ENCODE results near the gene H2BK1.
A peak's percentile ranks its signal among the peaks of the same experiment; 100 is the strongest.

The H2BK1 gene

GRCh38 chr7:151210087-151210854, at the start of gene H2BK1:
Gene H2BK1, minus strand, starts transcription at chr7:151210488. Its CDS starts 170 bp downstream, at chr7:151210318.
- DNase-seq (ENCODE audit: low spot score) = peak; percentile 19

- DNase-seq (ENCODE audit: low spot score) = no peak
Measured at GRCh38 chr7:151257990-151258389, 47.7 kb upstream of the H2BK1 start.

DNA sequence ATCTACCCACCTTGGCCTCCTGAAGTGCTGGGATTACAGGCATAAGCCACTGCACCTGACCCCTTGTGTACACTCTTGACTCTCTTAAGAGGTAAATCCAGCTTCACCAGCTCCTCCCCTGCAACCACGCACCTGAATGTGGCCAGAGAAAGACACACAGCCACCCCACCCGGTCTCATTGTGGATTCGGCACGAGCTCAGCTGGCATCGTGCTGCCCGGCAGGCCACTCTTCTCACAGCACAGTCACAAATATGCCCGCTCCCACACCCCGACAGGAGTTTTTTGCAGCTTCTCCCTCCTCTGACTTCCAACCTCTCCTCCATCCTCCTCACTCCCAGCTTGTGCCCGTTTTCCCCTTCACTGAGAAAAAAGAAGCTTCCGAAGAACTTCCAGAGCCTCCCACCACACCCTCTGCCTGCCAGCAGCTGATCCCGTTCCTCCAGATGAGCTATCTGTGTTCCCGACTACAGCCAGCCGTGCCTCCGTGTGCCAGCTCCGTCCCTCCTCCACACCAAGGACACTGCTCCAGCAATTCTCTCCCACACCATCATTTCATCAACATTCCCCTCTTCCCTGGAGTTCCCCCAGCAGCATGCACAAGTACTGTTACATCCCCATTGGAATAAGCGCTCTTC, 46.2 kb upstream of the H2BK1 start:
- no peak for DNase-seq (ENCODE audit: low spot score)

- no peak for DNase-seq (ENCODE audit: low spot score)
Measured at GRCh38 chr7:151255390-151255789, 45.1 kb upstream of the H2BK1 start.

DNA sequence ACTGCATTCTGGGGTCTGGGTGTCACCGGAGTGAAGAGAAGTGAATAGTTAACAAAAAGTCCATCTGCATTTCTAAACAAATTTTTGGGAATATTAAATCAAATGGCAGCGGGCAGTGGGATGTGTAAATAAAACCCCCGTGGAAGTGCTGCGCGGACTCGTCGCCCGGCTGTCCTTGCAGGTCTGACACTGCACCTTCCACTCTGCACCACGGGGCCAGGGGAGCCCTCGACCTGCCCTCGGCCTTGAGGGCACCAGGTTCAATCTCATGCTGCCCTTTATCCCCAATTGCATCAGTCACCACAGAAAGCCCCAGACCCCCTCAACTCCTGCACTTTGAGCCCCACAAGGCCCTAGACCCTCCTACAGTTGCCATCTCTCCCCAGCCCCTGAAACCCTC, 44.6 kb upstream of the H2BK1 start:
- DNase-seq (ENCODE audit: low spot score) = no peak

DNA sequence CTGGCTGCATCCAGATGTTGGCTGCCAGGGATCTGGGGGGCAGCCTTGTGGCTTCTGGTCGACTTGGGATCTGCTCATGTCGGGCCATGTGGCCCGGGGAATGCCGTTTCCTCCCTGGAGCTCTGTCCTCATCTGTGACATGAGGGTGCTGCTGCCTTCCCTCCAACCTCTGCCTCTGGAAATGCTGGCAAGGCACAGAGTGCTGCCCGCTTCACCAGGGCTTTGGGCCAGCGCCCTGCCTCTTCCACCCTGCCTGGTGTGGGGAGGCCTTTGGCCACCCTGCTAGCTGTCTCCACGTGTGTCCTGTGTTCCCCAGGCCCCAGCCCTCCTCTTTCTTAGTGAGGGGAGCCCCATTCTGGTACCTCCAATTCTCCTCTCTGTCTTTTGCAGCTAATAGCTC, 44.0 kb upstream of the H2BK1 start:
- DNase-seq (ENCODE audit: low spot score) = no peak

- DNase-seq (ENCODE audit: low spot score) = no peak
Measured at GRCh38 chr7:151252961-151253711, 42.8 kb upstream of the H2BK1 start.

GRCh38 chr7:151252561-151252835, 42.2 kb upstream of the H2BK1 start:
- DNase-seq (ENCODE audit: low spot score) = no peak

DNA sequence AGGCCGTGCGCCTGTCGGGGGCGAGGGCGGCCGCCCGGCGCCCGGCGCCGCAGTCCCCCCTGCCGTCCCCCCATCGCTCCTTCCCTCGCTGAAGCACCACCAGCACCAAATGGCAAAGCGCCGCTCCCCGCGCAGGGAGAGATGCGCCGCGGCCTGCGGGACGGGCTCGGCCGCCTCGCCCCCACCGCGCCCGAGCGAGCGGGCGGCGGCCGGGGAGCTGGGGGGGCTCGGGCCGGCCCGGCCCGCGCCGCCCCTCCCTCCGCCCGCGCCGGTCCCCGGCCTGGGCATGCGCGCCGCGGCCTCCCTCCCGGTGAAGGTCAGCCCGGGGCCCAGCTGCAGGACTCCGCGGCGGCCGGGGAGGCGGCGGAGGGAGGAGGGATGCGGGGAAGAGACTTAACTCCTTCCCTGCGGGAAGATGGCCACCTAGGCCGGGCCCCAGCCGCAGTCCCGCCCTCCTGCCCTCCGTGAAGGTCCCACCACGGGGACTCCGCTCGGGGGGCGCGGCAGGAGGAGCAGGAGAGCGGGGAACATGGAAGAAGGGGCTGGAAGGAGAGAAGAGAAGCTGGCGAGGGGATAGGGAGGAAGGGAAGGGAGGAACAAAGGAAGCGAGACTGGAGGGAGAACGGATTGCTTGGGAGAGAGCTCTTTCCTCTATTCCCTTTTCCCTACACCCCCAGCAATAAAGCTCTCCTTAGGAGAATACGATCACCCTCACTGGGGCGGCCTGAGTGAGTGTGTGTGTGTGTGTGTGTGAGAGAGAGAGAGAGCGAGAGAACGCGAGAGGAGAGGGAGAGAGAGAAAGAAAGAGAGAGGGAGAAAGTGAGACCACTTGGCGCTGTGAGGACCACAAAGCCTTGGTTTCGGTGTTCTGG, 41.6 kb upstream of the H2BK1 start:
- DNase-seq (ENCODE audit: low spot score) = no peak

DNA sequence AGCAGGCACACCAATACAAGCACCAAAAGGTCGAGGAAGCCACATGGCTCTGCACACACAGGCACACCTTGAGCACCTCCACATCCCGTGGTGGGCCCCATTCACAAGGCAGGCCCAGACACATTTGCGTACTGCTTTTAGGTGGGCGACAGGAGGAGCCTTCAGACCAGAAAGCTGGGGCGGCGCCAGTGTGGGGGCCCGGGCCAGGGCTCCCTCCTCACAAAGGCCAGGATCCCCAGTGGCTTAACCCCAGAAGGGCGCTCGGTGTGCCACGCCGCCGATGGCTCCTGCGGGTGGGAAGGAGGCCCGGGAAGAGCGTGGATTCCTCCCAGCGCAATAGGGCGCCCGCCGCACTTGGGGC, 41.0 kb upstream of the H2BK1 start:
- DNase-seq (ENCODE audit: low spot score) = no peak

DNA sequence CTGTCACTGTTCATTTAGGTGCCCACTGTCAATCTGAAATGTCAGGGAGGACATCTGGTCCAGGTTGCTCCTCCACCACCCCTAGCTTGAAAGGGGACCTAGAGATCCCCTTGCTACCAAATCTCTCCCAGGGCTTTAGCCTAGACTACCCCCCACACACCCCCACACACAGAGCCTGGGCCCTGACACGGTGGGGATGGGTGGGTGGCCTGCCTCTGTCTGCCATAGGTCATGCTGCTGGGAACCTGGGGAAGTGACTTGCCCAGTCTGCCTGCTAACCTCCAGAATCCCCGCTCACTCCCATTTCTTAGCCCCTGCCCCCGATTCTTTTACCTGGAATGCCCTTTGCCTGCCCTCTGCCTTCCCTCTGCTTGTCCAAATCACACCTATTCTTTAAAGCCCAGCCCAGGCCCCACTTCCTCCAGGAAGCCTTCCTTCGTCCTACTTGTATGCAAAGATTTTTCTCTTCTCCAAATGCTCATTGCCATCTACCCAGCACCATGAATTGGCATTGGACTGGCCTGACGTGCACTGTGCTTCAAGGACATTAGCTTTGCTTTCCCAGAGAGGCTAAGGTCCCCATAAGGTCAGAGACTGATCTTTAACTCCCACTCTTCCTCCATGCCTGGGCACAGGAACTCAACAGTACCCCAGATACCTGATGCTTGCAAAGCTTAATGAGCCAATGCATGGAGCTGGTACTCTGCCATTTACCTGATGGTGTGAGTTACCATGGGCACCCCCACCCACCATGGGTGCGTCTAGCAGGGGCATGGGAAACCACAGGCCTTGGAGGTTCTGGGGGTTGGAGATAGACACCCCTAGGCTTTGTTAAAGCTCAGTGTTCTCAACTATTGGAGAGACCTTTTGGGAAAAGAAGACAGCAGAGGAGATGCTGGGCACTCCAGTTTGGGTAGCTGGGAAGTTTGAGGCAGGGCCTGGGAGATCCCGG, 40.2 kb upstream of the H2BK1 start:
- no peak for DNase-seq (ENCODE audit: low spot score)

GRCh38 chr7:151249732-151250072, 39.4 kb upstream of the H2BK1 start:
- DNase-seq (ENCODE audit: low spot score) = no peak

DNA sequence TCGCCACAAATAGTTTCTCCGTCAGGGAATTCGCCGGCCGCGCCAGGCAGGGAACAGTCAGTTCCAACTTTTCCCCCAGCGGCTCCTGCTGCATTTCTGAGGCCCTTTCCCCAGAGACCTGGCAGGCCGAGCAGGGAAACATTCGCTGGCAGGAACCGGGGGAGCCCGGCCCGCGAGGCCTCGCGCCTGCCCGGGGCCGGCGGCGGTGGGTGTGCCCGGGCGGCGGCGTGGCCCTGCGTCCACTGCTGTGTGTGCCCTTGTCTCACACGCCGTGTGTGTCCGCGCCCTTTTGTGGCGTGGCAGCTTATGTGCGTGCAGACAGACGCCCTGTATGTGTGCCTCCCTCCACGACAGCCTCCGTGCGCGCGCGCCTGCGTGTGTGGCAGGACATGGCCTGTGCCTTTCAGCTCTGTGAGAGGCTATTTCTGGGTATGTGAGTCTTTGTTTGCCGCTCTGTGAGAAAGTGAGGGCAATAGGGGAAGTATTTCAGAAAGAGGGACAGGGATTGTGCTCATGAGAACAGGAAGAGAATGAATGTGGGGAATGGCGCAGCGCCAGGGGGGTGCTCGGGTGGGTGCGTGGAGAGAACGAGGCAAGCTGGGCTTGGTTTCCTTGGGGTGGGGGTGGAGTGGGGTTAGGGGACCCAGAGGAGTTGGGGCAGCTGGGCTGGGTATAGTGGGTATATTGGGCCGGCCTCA, 38.9 kb upstream of the H2BK1 start:
- DNase-seq (ENCODE audit: low spot score) = peak; percentile 65

- DNase-seq (ENCODE audit: low spot score) = no peak
Measured at GRCh38 chr7:151248346-151249033, 38.2 kb upstream of the H2BK1 start, which contains the start of gene SMARCD3. Gene SMARCD3, minus strand, starts transcription at chr7:151248694. Its CDS starts 132 bp downstream, at chr7:151248562.

DNA sequence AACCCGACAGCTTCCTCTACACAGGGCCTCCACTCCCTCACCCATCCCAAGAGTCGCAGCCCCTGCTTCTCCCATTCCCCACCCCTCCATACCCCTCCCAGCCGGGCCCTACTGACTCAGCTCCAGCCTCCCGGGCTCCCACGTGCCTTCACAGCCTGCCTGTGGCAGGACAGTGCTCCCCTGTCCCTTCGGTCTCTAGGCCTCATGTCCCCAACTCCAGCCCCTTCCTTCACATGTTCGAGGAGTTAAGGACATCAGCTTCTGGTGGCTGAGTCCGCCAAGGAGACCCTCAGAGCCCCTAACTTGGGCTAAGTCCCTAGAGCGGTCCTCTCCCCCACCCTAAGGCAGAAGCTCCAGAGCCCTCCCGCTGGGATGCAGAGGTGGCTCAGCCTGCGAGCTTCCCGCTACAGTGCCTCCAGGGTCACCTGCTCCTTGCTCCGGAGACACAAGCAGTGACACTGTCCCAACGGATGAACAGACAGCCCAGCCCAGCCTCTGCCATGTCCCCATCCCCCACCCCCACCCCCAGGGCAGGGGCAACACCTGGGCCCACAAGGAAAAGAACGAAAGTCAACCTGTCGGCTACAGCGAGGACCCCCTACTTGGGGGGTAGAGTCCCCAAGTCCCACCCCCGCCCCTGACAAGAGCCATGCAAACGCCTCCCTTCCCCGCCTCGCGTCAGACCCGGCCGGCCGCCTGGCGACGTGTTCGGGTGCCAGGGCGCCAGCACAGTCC, 37.5 kb upstream of the H2BK1 start:
- no peak for DNase-seq (ENCODE audit: low spot score)

DNA sequence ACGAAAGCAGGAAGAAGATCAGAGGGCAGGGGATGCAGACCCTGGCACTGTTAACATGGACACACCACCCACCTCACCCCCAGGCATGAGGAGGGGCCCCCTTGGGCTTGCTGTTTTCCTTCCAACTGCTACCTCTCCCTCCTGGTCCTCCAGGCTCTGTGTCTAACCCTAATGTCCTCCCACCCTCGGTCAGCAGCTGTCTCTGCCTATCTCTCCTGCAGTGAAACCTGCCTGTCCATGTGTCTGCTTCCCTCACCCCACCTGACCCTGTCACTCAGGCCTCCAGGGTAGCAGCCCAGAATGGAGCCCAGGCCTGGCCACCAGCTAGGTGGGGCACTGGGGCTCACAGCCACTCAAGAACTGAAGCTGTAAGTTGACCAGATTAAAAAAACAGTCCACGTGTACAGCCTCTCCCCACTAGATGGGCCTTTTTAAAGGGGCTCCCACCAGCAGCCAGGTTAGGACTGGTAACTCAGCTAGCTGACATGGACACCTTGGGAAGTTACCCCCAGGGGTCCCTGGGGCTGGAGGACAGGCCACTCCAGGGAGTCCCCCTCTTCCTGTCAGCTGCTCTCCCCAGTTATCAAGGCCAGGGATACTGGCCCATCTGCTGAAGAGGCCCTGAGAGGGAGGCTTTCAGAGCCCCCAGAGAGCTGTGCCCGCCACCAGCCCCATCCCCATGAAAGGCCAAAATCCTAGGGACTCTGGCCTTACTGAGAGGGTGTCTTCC, 36.7 kb upstream of the H2BK1 start:
- DNase-seq (ENCODE audit: low spot score) = no peak

DNA sequence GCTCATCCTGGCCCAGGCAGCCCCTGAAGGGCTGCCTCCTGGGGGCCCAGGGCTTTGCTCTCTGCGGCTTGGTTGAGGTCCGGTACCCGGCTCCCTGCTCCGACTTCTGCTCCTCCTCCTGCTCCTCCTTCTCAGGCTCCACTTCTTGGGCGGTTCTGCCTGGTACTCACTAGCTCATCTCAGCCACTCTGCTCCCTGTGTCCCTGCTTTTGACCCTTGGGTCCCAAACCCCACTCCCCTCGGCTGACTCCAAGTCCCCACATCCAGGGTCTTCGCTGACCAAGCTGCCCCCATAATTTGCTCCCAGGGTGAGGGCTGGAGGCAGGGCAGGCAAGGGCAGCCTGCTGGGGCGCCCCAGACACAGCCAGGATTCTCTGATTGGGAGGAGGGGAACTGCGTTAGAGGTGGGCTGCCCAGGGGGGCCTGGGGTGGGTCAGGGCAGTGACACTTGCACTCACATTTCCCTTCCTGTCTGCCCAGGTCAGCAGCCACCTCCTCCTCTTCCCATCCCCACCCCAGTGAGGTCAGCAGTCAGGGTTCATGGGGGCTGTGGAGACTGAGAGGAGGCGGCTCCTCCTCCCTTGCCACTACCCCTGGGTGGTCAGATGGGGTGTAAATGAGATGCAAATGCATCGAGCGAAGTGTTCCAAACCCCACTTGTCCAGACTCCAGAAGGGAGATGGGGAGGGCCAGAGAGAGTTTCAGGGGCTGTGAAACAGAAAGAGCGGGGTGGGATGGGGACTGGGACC, 36.0 kb upstream of the H2BK1 start:
- peak; percentile 34 for DNase-seq (ENCODE audit: low spot score)
